DMS 273 treated with DMSO at 0.1 percent for 48 hours (cell line): ENCODE results near the gene SHISA9.

Experiments
- DNase-seq: peaks from one replicate; lab custom pipeline; 2025; lab: John Stamatoyannopoulos, UW

Gene SHISA9

DNA sequence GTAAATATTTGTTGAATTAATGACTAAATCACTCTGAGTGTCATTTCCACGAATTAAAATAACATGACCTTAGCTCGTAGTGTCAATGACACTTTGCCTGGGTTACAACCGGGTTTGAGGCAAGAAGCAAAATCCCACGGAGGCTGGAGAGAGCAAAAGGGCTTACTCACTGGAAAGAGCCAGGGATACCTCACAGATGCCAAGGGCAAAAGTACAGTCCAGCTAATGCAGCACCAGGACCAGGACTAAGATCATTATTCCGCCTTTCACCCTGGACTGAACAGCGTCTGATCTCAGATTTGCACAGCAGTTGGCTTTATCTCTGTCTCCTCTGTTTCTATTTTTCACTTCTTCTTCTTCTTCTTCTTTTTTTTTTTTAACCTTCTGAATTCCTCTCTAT is 175.5 kb downstream of the SHISA9 start:
- DNase-seq, result no peak

DNA sequence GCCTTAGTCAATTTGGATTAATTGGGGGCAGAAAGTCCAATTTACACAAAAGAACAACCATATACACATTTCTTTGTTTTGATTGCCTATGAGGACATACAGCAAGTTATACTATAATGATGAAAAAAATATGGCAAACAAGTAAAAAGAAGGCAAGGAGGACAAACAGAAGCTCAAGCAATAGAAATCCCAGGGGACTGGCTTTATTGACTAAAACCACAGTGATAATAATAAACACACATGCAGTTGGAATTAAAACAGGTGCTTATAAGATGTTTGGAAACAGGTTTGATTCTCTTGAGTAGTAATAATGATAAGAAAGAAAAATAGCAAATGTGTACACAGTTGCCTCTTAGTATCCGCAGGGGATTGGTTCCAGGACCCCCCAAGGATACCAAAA is 176.4 kb downstream of the SHISA9 start:
- DNase-seq, result no peak

DNA sequence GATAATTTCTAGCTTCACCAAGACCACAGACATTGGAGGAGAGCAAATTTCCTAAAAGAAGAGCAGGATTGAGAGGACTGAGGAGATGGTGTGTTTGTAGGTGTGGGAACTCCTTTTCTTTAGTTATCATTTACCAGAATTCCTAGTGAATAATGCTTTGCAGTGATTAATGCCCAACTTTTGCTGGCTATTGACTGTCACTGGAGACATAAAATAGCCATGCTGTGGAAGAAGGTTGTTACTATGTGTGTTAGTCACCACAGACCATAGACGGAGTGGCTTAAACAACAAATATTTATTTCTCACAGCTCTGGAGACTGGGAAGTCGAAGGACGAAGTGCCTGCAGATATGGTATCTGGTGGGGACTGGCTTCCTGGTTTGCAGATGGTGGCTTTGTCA is 179.1 kb downstream of the SHISA9 start:
- DNase-seq, result no peak

DNA sequence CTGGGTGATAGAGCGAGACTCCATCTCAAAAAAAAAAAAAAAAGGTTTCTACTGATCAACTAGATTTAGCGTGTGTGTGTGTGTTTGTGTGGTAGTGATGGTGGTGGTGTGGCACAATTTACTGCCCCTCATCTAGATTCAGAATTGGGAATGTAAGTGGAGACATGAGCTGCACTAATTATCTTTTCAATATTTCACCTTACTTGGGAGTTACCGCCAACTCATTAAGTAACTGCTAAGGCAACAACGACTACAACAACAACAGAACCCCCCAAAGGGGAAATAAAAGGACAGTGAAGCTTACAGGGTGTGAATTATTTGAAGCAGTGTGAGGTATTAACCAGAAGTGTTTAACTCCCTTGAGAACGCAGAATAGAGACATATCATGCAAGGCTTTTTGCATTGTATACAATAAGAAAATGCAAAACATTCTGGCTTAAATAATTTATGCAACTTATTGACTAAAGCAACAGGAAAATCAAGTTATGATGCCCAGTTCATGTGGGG is 180.5 kb downstream of the SHISA9 start:
- no peak for DNase-seq

- no peak for DNase-seq
Measured at GRCh38 chr16:13083681-13084080, 182.3 kb downstream of the SHISA9 start.

DNA sequence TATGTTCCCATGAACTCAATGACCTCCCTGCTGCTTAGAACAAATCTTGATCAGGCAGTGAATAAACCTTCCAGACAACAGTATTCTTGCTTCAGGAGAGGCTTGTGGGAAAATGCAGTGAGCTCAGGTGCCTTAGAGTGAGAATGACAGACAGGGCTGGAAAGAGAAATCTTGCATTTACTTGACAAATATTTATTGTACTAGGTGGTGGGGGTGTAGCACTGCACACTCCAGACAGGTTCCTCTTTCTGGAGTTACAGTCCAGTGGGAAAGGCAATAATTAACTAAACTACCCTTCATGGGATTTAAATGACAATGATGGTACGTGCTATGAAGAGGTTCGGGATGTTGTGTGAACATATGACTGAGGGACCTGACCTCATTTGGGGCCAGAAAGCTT is 182.9 kb downstream of the SHISA9 start:
- no peak for DNase-seq

GRCh38 chr16:13093661-13094060 is 192.3 kb downstream of the SHISA9 start:
- DNase-seq, result no peak

GRCh38 chr16:13095061-13095460 is 193.7 kb downstream of the SHISA9 start:
- no peak for DNase-seq

DNA sequence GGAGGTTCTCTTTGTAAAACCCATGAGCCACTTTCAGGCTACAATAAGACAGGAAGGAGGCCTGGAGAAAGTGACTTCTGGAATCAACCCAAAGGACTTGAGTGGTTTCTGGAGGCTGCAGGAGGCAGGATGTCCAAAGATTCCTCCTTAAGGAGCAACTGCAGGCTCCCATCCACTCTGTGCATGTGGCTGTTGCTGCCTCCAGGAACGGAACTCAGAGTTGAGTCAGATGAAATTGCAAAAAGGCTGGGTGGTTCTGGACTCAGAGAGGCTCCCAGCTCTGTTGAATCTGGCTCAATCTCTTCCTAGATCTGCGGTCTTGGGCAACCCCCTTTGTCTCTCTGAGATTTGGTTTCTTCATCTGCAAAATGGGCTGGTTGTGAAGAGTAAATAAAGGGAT is 197.1 kb downstream of the SHISA9 start:
- no peak for DNase-seq

GRCh38 chr16:13099822-13100221 is 198.4 kb downstream of the SHISA9 start:
- no peak for DNase-seq

DNA sequence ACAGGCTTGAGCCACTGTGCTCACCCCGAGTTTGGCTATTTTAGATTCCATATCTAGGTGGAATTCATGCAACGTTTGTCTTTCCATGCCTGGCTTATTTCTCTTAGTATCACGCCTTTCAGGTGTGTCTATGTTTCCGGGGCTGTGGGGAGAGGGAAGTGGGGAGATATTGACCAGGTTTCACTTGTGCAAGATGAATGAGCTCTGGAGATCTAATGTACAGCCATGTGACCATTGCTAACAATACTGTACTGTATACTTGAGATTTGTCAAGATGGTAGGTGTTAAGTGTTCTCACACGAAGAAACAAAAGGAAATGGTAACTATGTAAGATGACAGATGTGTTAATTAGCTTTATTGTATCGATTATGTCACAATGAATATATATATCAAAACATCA is 199.6 kb downstream of the SHISA9 start:
- DNase-seq, result no peak

GRCh38 chr16:13101828-13102227 is 200.4 kb downstream of the SHISA9 start:
- no peak for DNase-seq

GRCh38 chr16:13102401-13102800 is 201.0 kb downstream of the SHISA9 start:
- no peak for DNase-seq

- DNase-seq, result no peak
Measured at GRCh38 chr16:13103831-13104530, 202.6 kb downstream of the SHISA9 start.

- DNase-seq, result no peak
Measured at GRCh38 chr16:13104772-13105171, 203.4 kb downstream of the SHISA9 start.

GRCh38 chr16:13105427-13105826 is 204.0 kb downstream of the SHISA9 start:
- no peak for DNase-seq

DNA sequence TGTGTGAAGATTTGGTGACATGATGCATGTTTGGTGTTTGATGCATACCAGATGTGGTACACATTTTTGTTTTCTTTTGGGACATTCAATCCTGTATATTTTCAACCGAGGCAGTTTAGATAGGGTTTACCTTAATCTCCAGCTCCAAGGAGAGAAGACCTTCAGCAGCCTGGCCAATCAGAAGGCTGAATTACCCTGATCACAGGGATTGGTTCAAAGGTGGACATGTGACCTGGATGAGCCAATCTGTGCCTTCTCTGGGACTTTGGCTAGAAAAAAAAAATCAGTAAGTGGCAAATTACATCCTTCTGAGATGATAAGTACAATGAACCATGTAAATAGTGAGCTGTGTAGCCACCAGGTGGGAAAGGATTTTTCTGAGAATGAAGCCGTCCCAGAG is 205.1 kb downstream of the SHISA9 start:
- no peak for DNase-seq

DNA sequence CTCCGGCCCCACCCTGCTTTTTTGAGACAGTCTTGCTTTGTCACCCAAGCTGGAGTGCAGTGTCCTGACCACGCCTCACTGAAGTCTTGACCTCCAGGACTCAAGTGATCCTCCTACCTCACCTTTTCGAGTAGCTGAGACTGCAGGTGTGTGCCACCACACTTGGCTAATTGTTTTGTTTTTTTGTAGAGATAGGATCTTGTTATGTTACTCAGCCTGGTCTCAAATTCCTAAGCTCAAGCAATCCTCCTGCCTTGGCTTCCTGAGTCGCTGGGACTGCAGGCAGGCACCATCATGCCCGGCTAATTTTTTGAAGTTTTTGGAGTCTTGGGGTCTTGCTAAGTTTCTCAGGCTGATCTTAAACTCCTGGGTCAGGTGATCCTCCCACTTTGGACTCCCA is 206.7 kb downstream of the SHISA9 start:
- no peak for DNase-seq

GRCh38 chr16:13109171-13109570 is 207.8 kb downstream of the SHISA9 start:
- DNase-seq, result no peak

DNA sequence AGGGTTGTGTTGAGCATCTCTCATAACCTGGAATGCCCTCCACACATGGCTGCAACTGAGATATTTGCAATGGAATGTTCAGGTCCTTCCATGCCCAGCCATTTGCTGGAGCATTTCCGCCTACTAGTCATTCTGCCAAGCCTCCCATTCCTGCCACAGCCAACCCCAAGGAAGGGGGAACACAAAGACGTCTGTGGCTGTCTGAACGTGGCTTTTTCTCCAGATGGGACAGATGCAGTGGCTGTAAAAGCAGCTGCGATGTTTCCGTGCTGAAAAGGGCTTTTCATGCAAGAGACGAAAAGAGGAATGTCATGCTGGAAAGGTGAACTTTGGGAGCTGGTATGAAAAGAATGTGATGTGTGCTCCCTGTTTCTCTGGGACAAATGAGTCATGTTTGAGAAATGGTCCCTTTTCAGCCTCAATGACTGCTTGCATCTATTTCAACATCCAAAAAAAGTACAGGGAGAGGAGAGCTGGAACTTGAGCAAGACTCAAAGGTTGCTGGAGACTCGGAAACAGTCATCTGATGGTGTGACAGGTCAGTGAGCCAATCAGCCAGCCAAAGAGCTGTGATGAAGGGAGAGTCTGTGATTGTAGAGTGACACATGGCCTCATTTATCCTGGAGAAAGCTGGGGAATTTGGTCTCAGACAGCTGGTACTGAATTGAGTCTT is 208.9 kb downstream of the SHISA9 start:
- no peak for DNase-seq

DNA sequence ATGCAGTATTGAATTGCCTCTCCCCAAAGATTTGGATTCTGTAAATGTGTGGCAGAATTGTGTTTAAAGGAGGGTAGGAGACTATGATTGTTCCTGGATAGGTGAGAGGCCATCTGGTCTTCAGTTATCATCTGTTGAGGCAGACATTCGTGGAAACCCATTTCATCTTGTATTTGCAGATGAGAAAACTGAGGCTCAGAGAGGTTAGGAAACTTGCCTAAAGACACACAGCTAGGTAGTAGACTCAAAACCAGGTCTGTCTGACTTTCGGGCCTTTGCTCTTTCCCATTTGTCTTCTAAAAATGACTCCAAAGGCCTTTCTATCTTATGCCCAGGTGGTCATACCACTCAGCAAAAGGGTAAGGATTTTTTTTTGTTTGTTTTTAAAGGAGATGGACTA is 210.3 kb downstream of the SHISA9 start:
- no peak for DNase-seq

GRCh38 chr16:13113741-13114140 is 212.3 kb downstream of the SHISA9 start:
- DNase-seq, result no peak

GRCh38 chr16:13118091-13118490 is 216.7 kb downstream of the SHISA9 start:
- DNase-seq, result no peak

GRCh38 chr16:13120091-13120490 is 218.7 kb downstream of the SHISA9 start:
- no peak for DNase-seq
